Inflammatory macrophage treated with lipopolysaccharide for 1 hour (primary cell): ENCODE results near the gene ECHDC3.
"Not testable (repeated sequence)": the region's sequence is repeated elsewhere in the genome, so short reads cannot be mapped to it uniquely, and the experiment has no call there.

Experiments used
- DNase-seq, 2 donors: peaks; one replicate each; pipeline ENCODE4 v3.0.0-alpha.2; 2020 to 2022

Gene ECHDC3

DNA sequence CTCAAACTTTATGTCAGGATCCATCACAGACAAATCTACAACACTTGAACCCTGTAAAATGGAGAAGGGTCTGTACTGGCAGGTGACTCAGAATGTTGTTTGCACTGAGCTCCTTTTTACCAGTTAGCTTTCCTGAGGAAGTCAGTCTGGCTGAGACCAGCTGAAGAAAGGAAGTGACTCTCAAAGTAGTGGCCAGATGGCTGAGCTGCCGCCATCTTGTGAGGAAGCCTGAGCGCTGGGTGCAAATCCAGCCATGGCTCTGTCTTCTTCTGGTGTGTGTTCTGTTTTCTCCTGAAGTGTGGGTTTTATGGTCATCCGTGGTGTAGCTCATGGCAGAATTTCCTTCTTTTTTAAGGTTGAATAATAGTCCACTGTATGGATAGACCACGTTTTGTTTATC lies 25.5 kb upstream of the ECHDC3 start:
- no peak for DNase-seq

DNA sequence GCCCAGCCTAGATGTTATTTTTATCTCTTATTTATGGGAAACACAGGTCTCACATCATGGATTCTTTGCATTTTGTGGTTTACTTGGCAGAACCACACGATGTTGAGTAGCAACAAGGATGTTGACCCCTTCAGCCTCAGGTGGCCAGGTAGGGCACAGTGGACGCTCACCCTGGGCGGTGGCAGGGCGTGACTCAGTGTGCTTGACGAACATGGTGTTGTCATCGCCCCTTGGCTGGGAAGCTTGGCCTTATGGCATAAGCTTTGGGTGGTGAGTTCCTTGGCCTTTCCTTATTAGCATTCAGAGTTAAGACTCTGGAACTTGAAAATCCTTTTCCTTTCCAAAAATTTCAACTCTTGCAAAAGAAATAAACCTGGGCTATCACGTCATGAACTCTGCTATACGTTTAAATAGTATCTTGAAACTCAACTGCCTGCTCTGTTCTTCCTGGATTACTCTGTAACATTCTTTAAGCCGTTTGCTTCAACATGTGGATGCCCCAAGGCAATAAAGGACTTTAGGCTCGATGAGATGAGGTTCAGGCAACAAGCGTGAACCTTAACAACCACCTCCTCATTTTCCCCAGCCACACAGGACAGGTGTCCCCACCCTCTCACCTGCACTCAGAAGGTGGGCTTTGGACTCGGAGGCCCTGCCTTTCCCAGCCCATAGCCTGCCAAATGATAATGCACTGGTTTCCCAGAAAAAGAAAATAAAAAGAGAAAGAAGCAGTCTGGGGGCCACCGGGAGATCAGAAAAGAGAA lies 22.5 kb upstream of the ECHDC3 start:
- no peak for DNase-seq

DNA sequence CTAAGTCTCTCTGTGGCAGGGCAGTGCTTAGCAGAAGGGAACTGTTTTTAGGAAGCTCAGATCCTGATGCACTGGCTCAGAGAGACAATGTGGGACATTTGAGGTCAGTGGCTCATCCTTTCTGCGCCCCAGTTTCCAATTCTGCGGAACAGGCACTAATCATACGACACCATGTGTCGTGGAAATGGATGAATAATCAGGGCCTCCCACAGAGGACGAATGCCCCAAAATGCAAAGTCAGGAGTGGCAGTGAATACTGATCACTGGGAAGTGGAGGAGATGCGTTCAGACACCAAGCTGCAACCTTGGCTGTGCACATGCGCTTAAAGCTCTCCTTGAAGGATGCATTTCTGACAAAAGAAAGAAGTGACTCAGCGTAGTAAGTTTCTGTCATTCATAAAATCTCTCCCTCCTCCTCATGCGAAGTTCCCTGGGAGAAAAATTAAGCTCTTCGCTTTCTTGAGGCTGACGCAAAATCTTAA lies 21.9 kb upstream of the ECHDC3 start:
- DNase-seq, result peak; percentile 89 to 96

DNA sequence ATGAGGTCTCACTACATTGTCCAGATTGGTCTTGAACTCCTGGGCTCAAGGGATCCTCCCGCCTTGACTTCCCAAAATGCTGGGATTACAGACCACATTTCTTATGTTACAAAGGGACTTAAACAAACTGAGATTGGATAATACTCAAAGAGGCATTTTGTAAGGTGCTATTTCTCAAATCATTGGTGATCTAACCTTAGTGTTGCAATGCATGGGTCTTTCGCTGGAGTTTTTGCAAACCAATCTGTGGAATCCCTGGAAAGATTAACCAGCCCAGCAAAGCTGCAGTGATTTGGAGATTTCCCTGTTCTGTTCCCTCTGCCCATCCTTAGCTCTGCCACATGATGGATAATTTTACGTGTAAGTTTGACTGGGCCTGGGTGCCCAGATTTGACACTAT lies 20.4 kb upstream of the ECHDC3 start:
- DNase-seq, result peak; percentile 95 to 98

DNA sequence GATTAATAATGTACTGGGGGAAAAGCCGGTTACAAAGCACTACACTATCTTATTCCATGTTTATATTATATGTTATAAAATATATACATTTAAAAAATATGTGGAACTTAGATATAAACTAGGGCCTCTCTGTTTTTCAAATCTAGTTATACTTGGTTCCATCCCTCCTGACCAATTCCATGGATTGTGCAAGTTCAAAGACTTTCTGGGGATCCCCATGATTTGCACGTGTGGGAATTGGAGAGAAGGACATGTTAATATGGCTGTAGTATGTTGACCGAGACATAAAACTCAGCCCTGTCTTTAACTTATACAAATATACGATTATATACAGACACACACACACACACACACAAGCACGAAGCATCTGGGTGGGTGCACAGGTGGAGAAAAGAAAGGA lies 18.8 kb upstream of the ECHDC3 start:
- DNase-seq, result peak; percentile 50 to 66

DNA sequence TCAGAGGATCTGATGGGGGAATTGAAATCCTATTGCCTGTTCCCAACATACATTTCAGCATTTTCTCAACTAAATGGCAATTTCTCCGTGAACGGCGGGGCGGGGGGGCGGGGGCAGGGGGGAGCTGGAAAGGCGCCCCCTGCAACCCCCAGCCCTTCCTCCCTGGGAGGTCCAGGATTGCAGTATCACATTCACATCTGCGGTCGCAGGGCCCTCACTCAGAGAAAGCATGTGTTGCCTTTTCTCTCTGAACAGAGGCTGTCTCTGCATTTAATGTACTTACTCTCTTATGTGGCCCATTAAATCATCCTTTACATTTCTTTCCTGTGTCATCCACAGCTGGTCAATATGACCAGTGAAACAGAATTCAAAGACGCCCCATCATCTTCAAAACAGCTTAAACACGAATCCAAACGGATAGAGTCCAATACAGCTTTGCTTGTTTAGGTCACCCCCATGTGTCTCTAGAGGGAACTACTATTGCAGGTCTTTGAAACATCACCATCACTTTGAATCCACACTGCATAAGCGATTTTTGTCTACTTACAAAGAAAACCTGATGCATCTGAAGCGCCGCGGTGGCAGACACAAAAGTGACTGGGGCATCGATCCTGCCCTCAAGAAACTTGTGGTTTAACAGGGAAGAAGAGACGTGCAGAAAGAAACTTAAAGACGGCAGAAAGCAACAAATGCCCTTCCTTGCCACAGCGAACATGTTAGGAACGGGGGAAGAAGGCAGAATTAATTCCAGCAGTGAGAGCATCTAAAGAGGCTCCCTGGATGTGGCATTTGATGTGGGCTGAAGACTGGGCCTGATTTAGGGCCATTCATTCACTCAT lies 17.0 kb upstream of the ECHDC3 start:
- DNase-seq, result peak in 1 of 2 donors; percentile 71

DNA sequence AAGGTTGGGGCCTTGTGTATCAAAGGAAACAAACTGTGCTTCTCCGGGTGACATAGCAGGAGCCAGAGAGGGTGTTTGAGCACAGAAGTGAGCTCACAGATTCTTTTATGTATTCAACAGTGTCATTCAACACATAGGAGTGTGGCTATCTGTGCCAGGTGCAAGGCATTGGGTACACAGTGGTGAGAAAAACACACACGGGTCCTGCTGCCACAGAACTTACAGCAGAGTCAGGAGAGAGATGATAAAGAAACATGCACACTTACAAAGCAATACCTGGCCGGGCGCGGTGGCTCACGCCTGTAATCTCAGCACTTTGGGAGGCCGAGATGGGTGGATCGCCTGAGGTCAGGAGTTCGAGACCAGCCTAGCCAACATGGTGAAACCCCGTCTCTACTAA lies 16.3 kb upstream of the ECHDC3 start:
- DNase-seq, result no peak

DNA sequence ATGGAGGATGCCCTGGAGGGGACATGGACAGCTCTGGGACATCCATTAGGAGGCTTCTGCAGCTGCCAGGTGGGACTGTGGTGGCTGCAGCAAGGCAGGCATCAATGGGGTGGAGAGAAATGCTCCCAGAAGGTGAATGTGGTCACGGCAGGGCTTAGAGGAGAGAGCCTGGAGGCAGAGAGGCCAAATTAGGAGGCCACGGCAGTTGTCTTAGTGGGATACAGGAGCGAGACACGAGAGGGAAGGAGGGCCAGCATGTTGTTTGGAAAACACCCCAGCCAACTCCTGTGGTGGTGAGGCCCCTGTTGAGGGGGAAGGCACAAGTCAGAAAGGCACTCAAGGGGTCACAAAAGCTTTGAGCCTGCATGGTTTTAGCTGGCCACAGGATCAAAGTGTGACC lies 14.6 kb upstream of the ECHDC3 start:
- no peak for DNase-seq

DNA sequence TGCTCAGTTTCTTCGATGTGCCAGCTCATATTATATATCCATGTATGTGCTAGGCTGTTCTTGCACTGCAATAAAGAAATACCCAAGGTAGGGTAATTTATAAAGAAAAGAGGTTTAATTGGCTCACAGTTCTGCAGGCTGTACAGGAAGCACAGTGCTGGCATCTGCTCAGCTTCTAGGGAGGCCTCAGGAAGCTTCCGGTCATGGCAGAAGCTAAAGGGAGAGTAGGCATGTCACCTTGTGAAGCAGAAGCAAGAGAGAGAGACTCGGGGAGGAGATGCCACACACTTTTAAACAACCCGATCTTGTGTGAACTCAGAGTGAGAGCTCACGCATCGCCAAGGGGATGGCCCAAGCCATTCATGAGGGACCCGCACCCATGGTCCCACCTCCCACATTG lies 13.8 kb upstream of the ECHDC3 start:
- no peak for DNase-seq

DNA sequence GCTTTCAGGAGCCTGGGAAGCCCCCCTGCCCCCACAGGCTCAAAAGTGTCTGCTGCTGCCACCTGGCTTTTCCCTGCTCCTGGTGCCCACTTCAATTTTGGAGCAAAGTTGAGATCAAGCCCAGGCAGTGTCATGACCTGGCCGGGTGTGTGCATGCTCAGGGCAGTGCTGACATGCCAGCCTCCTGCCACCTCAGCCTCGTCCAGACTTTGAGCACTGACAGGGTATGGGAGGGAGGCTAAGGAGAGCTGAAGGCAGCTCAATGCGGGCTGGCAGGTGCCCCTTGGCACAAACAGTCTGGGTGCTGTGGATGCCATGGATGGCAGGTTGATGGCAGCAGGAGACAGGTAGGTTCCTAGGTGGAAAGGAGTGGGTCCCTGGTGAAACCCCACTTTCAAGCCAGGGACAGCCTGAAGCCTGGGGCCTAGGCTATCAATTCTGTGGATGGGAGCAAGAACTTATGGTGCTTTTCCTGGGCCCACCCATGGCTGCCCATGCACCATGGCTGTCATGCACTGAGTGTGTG lies 12.3 kb upstream of the ECHDC3 start:
- DNase-seq, result no peak

DNA sequence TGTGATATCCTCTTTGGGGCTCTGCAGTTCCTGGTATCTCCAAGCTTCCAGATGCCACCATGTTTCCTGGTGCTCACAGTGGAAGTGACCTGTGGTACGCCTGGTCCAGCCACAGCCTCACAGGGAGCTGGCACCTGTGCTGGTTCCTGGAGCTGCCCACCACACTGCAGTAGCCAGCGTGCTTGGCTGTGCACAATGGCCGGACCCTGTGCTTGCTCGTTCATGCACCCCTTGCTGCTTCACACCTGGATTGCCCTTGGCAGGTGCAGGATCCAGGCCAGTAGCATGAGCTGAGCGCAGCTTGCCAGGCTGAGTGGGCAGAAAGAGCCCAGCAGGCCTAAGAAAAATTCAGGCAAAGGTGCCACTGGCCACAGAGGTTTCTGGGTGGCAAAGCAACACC lies 11.4 kb upstream of the ECHDC3 start:
- DNase-seq, result no peak

DNA sequence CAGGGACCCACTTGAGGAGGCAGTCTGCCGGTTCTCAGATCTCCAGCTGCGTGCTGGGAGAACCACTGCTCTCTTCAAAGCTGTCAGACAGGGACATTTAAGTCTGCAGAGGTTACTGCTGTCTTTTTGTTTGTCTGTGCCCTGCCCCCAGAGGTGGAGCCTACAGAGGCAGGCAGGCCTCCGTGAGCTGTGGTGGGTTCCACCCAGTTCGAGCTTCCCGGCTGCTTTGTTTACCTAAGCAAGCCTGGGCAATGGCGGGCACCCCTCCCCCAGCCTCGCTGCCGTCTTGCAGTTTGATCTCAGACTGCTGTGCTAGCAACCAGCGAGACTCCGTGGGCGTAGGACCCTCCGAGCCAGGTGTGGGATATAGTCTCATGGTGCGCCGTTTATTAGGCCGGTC lies 5.4 kb upstream of the ECHDC3 start:
- not testable (repeated sequence) for DNase-seq

DNA sequence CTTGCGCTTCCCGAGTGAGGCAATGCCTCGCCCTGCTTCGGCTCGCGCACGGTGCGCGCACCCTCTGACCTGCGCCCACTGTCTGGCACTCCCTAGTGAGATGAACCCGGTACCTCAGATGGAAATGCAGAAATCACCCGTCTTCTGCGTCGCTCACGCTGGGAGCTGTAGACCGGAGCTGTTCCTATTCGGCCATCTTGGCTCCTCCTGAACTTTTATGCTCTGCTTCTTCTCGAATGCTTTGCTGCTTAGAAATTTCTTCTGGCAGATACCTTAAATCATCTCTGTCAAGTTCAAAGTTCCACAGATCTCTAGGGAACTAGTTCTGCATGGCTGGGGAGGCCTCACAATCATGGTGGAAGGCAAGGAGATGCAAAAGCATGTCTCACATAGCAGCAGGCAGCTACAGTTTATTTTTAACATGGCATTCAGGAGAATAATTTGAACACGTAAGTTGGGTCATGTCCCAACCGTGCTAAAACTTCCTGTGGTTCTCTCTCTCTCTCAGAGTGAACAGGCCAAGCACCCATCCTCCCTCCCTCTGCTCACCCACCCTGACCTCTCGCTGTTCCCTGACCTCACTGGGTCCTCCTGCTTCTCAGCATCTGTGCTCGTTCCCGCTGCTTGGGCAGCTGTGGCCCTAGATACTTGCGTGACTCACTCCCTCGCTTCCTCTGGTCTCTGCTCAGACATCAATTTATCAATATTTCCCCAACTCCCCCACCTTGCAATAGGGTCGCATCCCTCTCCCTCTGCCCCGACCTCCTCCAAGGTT lies 4.7 kb upstream of the ECHDC3 start:
- not testable (repeated sequence) for DNase-seq

DNA sequence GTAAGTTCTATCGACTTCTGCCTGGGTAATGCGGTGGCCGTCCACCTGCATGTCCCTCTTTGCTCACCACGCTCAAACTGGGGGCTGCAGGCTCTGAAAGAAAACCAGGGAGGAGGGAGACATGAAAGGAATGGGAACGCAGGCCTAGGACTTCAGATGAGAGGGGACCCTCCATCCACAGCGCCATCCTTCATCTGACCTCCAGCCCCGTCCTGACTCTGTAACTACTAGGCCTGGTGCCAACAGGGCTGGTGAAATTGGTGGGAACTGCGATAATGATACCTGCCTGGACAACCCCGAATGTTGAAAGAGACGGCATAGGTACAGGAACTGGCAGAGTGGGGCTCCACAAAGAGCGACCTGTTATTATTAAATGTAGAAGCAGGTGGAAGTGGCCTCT lies 1.3 kb upstream of the ECHDC3 start:
- no peak for DNase-seq

DNA sequence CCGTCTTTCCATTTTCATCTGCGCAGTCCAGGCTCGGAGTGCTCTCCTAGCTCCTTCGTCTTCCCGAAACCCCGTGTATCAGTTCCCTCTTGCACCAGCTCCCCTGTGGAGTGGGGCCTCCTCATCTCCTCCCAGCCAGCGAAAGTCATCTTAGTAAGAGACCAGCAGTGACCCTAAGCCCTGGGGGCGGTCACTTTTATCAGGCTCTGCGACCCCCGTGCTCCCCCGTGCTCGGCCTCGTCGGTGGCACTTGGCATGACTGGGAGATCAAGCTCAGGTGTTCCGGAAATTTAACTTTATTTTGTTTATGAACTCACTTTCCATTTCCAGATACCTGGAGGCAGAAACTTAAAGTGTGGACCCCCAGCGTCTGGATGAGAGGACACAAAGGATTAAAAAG lies 574 bp upstream of the ECHDC3 start:
- DNase-seq, result no peak

DNA sequence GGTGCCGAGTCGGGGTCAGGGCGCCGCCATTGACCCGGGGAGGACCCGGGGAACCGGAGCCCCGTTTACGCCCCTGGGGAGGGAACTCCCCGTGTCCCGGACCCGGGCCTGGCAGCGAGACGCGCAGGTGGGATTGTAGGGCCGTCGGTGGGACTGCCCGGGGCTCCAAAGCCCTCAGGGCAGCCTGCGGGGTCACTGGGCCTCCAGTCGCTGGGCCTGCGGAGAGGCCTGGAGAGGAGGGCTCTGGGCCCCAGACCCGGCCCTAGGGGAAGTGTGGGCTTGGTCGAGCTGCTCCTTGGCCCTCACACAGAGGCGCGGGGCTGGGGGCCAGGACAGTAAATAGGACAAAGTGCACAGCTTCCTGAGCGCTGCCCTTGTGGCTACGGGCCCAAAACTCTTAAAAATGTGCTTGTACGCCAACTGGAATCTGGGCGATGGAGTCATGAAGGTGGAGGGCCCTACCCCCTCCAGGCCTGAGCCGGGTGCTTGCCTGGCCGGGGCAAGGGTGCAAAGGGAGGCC lies 657 bp downstream of the ECHDC3 start:
- no peak for DNase-seq

DNA sequence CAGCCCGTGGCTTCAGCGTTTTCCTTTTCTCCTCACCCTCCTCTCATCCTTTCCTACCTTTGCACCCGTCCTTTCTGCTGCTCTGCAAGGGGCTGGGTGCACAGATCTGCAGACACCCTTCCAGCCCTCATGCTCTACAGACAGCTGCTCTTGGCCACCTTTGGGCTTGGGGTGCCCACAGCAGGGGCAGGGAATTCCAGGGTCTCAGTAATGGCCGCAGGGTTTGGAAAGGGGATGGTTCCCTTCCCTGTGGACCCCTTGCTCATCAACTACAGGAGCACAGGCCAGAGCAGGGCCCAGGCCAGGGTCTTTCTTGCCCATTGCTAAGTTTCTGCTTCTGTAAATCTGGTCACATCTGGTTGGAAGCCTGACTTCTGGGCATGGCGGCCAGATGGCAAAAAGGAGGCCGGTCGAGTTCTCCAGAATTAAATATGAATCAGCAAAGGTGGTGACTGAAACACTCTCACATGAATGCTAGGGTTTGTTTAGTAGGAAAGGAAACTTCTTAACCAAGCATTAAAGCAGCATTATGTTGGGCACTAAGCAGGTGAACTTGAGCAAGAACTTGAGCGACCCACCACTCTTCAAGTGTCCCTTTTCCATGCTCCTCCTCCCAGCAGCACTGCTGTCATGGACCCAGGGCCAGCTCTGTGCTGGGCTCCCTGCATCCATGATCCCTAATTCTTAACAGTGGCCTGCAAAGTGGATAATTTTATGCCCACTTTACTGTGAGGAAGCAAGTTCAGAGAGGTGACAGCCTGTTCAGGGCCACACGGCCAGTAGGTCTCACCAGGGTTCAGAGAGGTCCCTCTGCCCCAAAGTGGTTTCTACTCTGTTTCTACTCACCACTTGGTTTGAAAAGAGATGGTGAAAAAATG lies 1.5 kb downstream of the ECHDC3 start:
- no peak for DNase-seq

DNA sequence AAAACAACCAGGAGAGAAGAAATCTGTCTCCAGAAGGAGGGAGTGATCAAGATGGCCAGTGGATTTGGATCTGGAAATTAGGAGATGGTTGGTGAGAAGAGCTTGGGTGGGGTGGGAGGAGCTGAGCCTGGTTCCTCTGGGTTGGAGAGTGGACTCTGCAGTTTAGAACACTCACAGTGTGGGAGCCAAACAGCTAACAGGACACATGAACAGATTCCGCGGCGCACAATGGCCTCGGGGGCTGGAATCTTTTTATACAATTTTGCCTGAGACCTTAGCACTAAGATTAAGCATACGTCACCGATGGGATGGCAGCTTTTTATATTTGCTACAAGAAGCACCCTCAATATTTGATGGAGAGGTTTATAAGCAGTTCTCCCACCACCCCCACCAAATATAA lies 2.9 kb downstream of the ECHDC3 start:
- DNase-seq, result no peak

DNA sequence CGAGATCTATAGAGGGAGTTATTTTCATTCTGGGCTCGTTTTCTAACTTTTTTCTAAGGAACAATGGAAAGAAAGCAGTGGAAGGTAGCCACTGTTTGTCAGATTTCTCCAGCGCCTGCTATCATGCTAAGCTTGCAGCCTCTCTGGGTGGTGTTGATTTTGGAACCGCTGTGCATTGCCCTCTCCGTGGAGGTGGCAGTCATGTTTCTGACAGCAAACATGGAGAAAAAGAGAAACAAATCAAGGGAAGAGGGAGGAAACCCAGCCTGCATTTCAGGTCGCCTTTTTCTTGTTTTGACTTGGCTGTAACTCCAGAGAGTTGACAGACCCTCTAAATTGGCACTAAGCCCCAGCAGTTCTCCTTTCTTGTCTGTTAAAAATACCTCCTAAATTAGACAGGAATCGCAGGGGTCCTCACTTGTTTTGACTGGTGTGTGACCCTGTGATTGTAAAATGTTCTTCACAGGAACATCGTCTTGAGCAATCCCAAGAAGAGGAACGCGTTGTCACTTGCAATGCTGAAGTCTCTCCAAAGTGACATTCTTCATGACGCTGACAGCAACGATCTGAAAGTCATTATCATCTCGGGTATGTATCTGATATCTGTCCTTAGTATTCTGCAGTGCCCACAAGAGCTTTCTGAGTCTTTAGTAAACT lies 4.8 kb downstream of the ECHDC3 start:
- peak; percentile 71 to 77 for DNase-seq

DNA sequence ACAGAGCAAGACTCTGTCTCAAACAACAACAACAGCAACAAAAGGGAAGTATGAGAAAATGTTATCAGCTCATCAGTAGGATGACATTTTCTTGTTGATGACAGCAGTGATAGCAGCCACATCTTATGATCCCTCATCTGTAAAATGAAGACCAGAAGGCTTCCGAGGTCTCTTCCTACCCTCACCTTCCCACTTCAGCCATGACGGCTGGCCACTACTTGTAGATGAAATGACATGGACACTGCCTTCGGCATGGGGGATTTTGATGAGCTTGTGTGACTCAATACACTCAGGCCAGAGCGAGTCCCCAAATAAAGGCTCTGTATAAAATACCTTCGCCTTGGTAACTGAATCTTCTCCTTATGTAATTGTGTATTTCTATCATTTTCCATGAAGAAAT lies 6.7 kb downstream of the ECHDC3 start:
- no peak for DNase-seq

DNA sequence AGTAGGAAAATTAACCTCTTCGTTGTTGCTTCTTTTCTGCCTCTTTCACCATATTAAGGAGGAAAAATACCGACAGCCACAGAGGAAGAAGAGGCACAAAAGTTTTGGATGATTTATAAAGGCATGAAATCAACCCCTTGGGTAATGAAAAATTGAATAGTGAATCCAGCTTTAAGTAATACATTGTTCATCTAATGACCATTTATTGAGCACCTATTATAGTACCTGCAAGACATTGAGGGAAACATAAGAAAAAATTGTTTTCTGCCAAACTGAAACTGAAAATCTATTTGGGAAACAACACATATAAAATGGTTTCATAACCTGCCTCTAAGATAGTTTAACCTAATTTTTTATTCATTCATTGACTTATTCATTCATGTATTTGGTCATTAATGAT lies 8.2 kb downstream of the ECHDC3 start:
- DNase-seq, result no peak
